NCI-H2227 (cell line): ENCODE data around the gene MAP3K13.
"Not testable (repeated sequence)": the region's sequence is repeated elsewhere in the genome, so short reads cannot be mapped to it uniquely, and the experiment has no call there.

Source experiments
- DNase-seq: peaks from one replicate; lab custom pipeline; 2025; ENCODE audit not compliant: unreplicated experiment; lab: John Stamatoyannopoulos, UW

The MAP3K13 gene

GRCh38 chr3:185341616-185342458, 21.1 kb upstream of the MAP3K13 start:
- DNase-seq = no peak

GRCh38 chr3:185342459-185343174, 20.3 kb upstream of the MAP3K13 start:
- no peak for DNase-seq

- DNase-seq = no peak
Observed at GRCh38 chr3:185347399-185347798, 15.5 kb upstream of the MAP3K13 start.

GRCh38 chr3:185350841-185351240, 12.1 kb upstream of the MAP3K13 start:
- DNase-seq = no peak

GRCh38 chr3:185351396-185351795, 11.5 kb upstream of the MAP3K13 start:
- no peak for DNase-seq

GRCh38 chr3:185353225-185353624, 9.7 kb upstream of the MAP3K13 start:
- DNase-seq = no peak

- peak; percentile 80 for DNase-seq
Observed at GRCh38 chr3:185353823-185354614, 8.9 kb upstream of the MAP3K13 start.

- no peak for DNase-seq
Observed at GRCh38 chr3:185356499-185356898, 6.4 kb upstream of the MAP3K13 start.

- DNase-seq = no peak
Observed at GRCh38 chr3:185361920-185362319, 1.0 kb upstream of the MAP3K13 start.

GRCh38 chr3:185363662-185364203, 797 bp downstream of the MAP3K13 start:
- peak; percentile 30 for DNase-seq

- no peak for DNase-seq
Observed at GRCh38 chr3:185365291-185366073, 2.5 kb downstream of the MAP3K13 start.

- DNase-seq = no peak
Observed at GRCh38 chr3:185366074-185366335, 3.1 kb downstream of the MAP3K13 start.

- no peak for DNase-seq
Observed at GRCh38 chr3:185366913-185367312, 4.0 kb downstream of the MAP3K13 start.

GRCh38 chr3:185370349-185370748, 7.4 kb downstream of the MAP3K13 start:
- DNase-seq = peak; percentile 7

- DNase-seq = no peak
Observed at GRCh38 chr3:185371306-185372074, 8.6 kb downstream of the MAP3K13 start.

GRCh38 chr3:185381320-185382058, 18.6 kb downstream of the MAP3K13 start:
- DNase-seq = no peak

- no peak for DNase-seq
Observed at GRCh38 chr3:185382154-185382553, 19.2 kb downstream of the MAP3K13 start.

- not testable (repeated sequence) for DNase-seq
Observed at GRCh38 chr3:185386515-185386914, 23.6 kb downstream of the MAP3K13 start.

GRCh38 chr3:185387646-185388045, 24.7 kb downstream of the MAP3K13 start:
- no peak for DNase-seq
